NB4 (cell line): ENCODE measurements around the gene BPTF.

Experiments used
- DNase-seq: peaks from one replicate; pipeline ENCODE4 v3.0.0; 2010; ENCODE audit warnings: low read depth
- H3K4me3 ChIP-seq: one replicate; pipeline ENCODE4 v1.5.1; 2011; ENCODE audit warnings: mild to moderate bottlenecking, low read depth, low read length, moderate library complexity
- CTCF ChIP-seq: IDR thresholded peaks from one replicate; pipeline ENCODE4 v1.5.1; 2012; ENCODE audit warnings: low read depth, low read length
- MAX ChIP-seq: IDR thresholded peaks from 2 replicates; pipeline ENCODE4 v1.6.1; 2011; ENCODE audit warnings: low read depth, low read length
- MYC ChIP-seq: IDR thresholded peaks from 2 replicates; pipeline ENCODE4 v1.6.1; 2011; ENCODE audit warnings: low read depth, low read length
- POLR2A ChIP-seq: IDR thresholded peaks from 2 replicates; pipeline ENCODE4 v1.6.1; 2011; ENCODE audit warnings: mild to moderate bottlenecking; ENCODE audit not compliant: insufficient read length; ENCODE audit errors: extremely low read depth

The BPTF gene

GRCh38 chr17:67998466-67998865, 173.2 kb downstream of the BPTF start:
- TF ChIP-seq MAX (no peak), CTCF (no peak), MYC (no peak), POLR2A (no peak)
- H3K4me3 ChIP-seq, result no peak overlapping the region
- DNase-seq, result no peak

GRCh38 chr17:67999291-67999911, 174.1 kb downstream of the BPTF start:
- no peak for TF ChIP-seq MYC
- TF ChIP-seq MAX, result no peak
- no peak for TF ChIP-seq POLR2A
- TF ChIP-seq CTCF, result no peak
- H3K4me3 ChIP-seq, result no peak overlapping the region
- no peak for DNase-seq

- no peak overlapping the region for H3K4me3 ChIP-seq
- TF ChIP-seq MAX, result no peak
- no peak for TF ChIP-seq CTCF
- TF ChIP-seq MYC, result no peak
- no peak for TF ChIP-seq POLR2A
- no peak for DNase-seq
Measured at GRCh38 chr17:68004201-68004600, 178.9 kb downstream of the BPTF start.

GRCh38 chr17:68006797-68007196, 181.5 kb downstream of the BPTF start:
- H3K4me3 ChIP-seq, result no peak overlapping the region
- DNase-seq, result no peak
- TF ChIP-seq POLR2A (no peak), MYC (no peak), CTCF (no peak)

GRCh38 chr17:68011199-68011665, 185.9 kb downstream of the BPTF start:
- peak; percentile 60 for DNase-seq
- H3K4me3 ChIP-seq, result no peak overlapping the region
- TF ChIP-seq CTCF (peak; percentile 75), MAX (0 out of 2 replicates have a peak, but pooled peaks have one; percentile 6), POLR2A (no peak), MYC (no peak)

- TF ChIP-seq MYC (no peak), CTCF (no peak), POLR2A (no peak), MAX (no peak)
- no peak for DNase-seq
- no peak overlapping the region for H3K4me3 ChIP-seq
Measured at GRCh38 chr17:68013385-68013784, 188.1 kb downstream of the BPTF start.
